ENCODE data around the gene LLPH. TPM values are rescaled to one million over a fixed set of nuclear protein-coding genes. Genes with fewer than 3 reads are reported as not detected.

LLPH gene
- total and polyA plus RNA-seq, 12 donors: 5.5 to 145 (median 33.3) TPM

- Histone ChIP-seq H3K27me3 (no peaks in the 10 kb centered on the region), H3K27ac (no peak overlapping the region), H3K36me3 (replicated peaks in 1 of 2) (no peaks in the 10 kb centered on the region), H3K9me3 (replicated peaks in 1 of 3) (no peaks in the 10 kb centered on the region), H3K4me3 (no peak overlapping the region), H3K4me1 (replicated peaks in 1 of 2) (no peaks in the 10 kb centered on the region)
- WGBS, 4 donors: 96 to 100% (median 96%) methylated on average over 1 of the region's 1 CpG
- intact Hi-C loops (cut with DNase I): no loop called here
- no peak for TF ChIP-seq CTCF (IDR thresholded peaks at IDR 0.05)
- TF ChIP-seq POLR2A (IDR thresholded peaks at IDR 0.05): no peak
- no peak for DNase-seq
Observed at GRCh38 chr12:66071549-66071948, 59.0 kb downstream of the LLPH start.

GRCh38 chr12:66070378-66071120 is 60.0 kb downstream of the LLPH start:
- H3K9me3 ChIP-seq (replicated peaks in 1 of 3): no peaks in the 10 kb centered on the region
- intact Hi-C loops (cut with DNase I): no loop called here
- 78 to 85% (median 80%) methylated on average over 9 of the region's 9 CpGs for WGBS, 4 donors
- no peaks in the 10 kb centered on the region for H3K4me1 ChIP-seq (replicated peaks in 1 of 2)
- H3K27me3 ChIP-seq: no peaks in the 10 kb centered on the region
- TF ChIP-seq POLR2A (IDR thresholded peaks at IDR 0.05) (no peak), CTCF (IDR thresholded peaks at IDR 0.05) (no peak)
- H3K4me3 ChIP-seq: no peak overlapping the region
- no peak overlapping the region for H3K27ac ChIP-seq
- no peaks in the 10 kb centered on the region for H3K36me3 ChIP-seq (replicated peaks in 1 of 2)
- no peak for DNase-seq

- TF ChIP-seq POLR2A (IDR thresholded peaks at IDR 0.05): no peak
- TF ChIP-seq CTCF (IDR thresholded peaks at IDR 0.05): no peak
- 64 to 72% (median 67%) methylated on average over 3 of the region's 3 CpGs for WGBS, 4 donors
- Histone ChIP-seq H3K36me3 (replicated peaks in 1 of 2) (no peaks in the 10 kb centered on the region), H3K27me3 (no peaks in the 10 kb centered on the region), H3K4me3 (no peak overlapping the region), H3K4me1 (replicated peaks in 1 of 2) (no peaks in the 10 kb centered on the region), H3K9me3 (replicated peaks in 1 of 3) (no peaks in the 10 kb centered on the region), H3K27ac (no peak overlapping the region)
- DNase-seq: no peak
- intact Hi-C loops (cut with DNase I): no loop called here
Observed at GRCh38 chr12:66066929-66067523, 63.5 kb downstream of the LLPH start.

Other genes with a start within 250 kb of the LLPH start
- gene TMBIM4, start 39.2 kb upstream of the LLPH start, total RNA-seq: 100 to 1,000 TPM; 131 to 291 (median 225) TPM
- gene TMBIM4, start 39.2 kb upstream of the LLPH start, polyA plus RNA-seq: 100 to 1,000 TPM in 2 of 3 donors, 10 to 100 TPM in 1; 94.3 to 248 (median 149) TPM
- 10 to 100 TPM in 5 of 9 donors, 1 to 10 TPM in 4; 3.8 to 29.0 (median 11.5) TPM for gene IRAK3, start 58.5 kb upstream of the LLPH start, total RNA-seq
- gene IRAK3, start 58.5 kb upstream of the LLPH start, polyA plus RNA-seq: 1 to 10 TPM; 3.3 to 6.4 (median 4.9) TPM
- 1 to 10 TPM in 8 of 9 donors, under 1 TPM in 1; 0.55 to 6.8 (median 2.2) TPM for gene HELB, start 171.7 kb upstream of the LLPH start, total RNA-seq
- gene HELB, start 171.7 kb upstream of the LLPH start, polyA plus RNA-seq: under 1 TPM; 0.40 to 0.93 (median 0.48) TPM